ENCODE data around the gene TMEM43. TPM values are rescaled to one million over a fixed set of nuclear protein-coding genes. Genes with fewer than 3 reads are reported as not detected.

TMEM43 gene
- total and polyA plus RNA-seq, 10 of the 15 experiments (the other 5 are each of a cell fraction or from before 2014, with no cell fraction given) = 7.2 to 33.0 (median 18.5) TPM

DNA sequence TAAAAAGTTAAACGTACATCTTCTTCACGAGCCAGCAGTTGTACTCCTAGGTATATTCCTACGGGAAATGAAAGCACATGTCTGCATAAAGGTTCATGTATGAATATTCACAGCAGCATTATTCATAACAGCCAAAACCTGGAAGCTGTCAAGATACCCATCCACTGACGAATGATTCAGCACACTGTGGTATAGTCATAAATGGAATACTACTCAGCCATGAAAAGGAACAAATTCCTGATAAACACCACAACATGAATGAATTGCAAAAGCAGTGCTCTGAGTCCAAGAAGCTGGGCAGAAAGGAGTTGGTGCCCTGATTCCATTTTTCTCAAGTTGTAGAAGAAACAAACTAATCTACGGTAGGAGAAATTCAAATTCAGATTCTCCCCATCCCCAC, 3.9 kb downstream of the TMEM43 start (continued):
- TF ChIP-seq EGR1 (IDR thresholded peaks at IDR 0.05; ENCODE audit: borderline replicate concordance in 1 of 2, low read depth in 2 of 2, low read length in 2 of 2) (no peak), CREM (IDR thresholded peaks at IDR 0.05; ENCODE audit: low read depth) (no peak), JUND (IDR thresholded peaks at IDR 0.05; ENCODE audit: low read depth, low read length) (no peak), NFYB (IDR thresholded peaks at IDR 0.05; ENCODE audit: insufficient read depth, low read depth, low read length) (no peak), CHD4 (IDR thresholded peaks at IDR 0.05) (no peak)
- TF ChIP-seq, protein P1, sequence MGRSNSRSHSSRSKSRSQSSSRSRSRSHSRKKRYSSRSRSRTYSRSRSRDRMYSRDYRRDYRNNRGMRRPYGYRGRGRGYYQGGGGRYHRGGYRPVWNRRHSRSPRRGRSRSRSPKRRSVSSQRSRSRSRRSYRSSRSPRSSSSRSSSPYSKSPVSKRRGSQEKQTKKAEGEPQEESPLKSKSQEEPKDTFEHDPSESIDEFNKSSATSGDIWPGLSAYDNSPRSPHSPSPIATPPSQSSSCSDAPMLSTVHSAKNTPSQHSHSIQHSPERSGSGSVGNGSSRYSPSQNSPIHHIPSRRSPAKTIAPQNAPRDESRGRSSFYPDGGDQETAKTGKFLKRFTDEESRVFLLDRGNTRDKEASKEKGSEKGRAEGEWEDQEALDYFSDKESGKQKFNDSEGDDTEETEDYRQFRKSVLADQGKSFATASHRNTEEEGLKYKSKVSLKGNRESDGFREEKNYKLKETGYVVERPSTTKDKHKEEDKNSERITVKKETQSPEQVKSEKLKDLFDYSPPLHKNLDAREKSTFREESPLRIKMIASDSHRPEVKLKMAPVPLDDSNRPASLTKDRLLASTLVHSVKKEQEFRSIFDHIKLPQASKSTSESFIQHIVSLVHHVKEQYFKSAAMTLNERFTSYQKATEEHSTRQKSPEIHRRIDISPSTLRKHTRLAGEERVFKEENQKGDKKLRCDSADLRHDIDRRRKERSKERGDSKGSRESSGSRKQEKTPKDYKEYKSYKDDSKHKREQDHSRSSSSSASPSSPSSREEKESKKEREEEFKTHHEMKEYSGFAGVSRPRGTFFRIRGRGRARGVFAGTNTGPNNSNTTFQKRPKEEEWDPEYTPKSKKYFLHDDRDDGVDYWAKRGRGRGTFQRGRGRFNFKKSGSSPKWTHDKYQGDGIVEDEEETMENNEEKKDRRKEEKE (IDR thresholded peaks at IDR 0.05) = no peak
- TF ChIP-seq, protein P2, sequence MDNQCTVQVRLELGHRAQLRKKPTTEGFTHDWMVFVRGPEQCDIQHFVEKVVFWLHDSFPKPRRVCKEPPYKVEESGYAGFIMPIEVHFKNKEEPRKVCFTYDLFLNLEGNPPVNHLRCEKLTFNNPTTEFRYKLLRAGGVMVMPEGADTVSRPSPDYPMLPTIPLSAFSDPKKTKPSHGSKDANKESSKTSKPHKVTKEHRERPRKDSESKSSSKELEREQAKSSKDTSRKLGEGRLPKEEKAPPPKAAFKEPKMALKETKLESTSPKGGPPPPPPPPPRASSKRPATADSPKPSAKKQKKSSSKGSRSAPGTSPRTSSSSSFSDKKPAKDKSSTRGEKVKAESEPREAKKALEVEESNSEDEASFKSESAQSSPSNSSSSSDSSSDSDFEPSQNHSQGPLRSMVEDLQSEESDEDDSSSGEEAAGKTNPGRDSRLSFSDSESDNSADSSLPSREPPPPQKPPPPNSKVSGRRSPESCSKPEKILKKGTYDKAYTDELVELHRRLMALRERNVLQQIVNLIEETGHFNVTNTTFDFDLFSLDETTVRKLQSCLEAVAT (IDR thresholded peaks at IDR 0.05) = no peak
- TF ChIP-seq, protein P3, sequence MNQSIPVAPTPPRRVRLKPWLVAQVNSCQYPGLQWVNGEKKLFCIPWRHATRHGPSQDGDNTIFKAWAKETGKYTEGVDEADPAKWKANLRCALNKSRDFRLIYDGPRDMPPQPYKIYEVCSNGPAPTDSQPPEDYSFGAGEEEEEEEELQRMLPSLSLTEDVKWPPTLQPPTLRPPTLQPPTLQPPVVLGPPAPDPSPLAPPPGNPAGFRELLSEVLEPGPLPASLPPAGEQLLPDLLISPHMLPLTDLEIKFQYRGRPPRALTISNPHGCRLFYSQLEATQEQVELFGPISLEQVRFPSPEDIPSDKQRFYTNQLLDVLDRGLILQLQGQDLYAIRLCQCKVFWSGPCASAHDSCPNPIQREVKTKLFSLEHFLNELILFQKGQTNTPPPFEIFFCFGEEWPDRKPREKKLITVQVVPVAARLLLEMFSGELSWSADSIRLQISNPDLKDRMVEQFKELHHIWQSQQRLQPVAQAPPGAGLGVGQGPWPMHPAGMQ (IDR thresholded peaks at IDR 0.05; ENCODE audit: borderline replicate concordance) = no peak
- TF ChIP-seq, protein P4, sequence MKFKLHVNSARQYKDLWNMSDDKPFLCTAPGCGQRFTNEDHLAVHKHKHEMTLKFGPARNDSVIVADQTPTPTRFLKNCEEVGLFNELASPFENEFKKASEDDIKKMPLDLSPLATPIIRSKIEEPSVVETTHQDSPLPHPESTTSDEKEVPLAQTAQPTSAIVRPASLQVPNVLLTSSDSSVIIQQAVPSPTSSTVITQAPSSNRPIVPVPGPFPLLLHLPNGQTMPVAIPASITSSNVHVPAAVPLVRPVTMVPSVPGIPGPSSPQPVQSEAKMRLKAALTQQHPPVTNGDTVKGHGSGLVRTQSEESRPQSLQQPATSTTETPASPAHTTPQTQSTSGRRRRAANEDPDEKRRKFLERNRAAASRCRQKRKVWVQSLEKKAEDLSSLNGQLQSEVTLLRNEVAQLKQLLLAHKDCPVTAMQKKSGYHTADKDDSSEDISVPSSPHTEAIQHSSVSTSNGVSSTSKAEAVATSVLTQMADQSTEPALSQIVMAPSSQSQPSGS (IDR thresholded peaks at IDR 0.05; ENCODE audit: low read length) = no peak
